Measurements from ENCODE around the gene TAGLN. TPM values are rescaled to one million over a fixed set of nuclear protein-coding genes. Genes with fewer than 3 reads are reported as not detected.

Gene TAGLN
- polyA plus RNA-seq, 1 donor: 806 TPM

DNA sequence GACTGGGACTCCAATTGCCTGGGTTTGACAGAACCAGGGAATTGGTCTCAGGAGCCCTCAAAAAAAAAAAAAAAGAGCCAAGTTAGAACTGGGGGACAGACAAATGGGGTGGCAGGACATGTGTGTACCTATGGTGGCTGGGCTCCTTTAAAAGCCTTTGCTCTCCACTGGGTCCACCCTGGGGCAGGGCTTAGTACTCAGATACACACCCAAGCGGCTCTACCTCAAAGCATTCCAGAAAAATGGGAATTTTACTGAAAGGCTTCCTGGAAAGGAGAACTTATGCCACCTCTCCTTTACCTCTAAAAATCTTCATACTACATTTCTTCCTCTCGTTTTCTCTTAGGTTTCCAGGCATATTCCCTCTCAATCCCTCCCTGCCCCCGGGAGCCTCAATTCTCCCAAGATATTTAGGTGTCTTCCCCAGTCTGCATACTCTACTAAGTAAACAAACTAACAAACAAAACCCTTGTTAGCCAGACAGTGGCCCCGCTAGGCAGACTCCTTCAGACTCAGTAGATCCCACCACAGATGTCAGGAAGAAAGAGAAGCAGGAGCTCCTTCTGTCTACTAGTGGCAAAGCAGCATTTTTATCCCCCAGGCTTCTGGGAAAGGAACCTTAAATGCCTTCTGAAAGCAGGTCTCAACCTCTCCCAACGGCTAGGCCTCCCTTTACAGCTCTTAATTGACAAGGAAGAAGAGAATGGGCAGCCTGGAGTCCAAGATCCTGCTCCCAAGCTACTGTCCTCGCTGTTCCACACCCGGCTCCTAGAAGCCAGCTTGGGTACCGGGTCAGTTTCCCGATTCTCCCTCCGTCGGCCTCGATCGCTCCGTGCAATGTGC, 32.0 kb downstream of the TAGLN start:
- Histone ChIP-seq H3K27me3 (ENCODE audit: control insufficient read depth, insufficient read depth, low read length) (no peaks in the 10 kb centered on the region), H3K4me1 (ENCODE audit: control insufficient read depth, insufficient read depth, low read length) (peaks cover 8% of the 10 kb centered on the region), H3K4me3 (ENCODE audit: low read length) (peak overlapping the region; percentile 95), H3K27ac (ENCODE audit: low read length) (peak overlapping the region; percentile 59), H3K36me3 (ENCODE audit: control insufficient read depth, insufficient read depth, low read length) (peaks cover 33% of the 10 kb centered on the region), H3K9me3 (ENCODE audit: control insufficient read depth, low read depth, low read length) (no peaks in the 10 kb centered on the region)
- DNase-seq: peak in 1 of 2 donors; percentile 22
- WGBS (ENCODE audit: insufficient coverage, low lambda C conversion rate): 20% methylated on average over 2 of the region's 14 CpGs

GRCh38 chr11:117231842-117232091, 32.6 kb downstream of the TAGLN start, which contains the start of gene PCSK7:
Gene PCSK7 (minus strand): TSS chr11:117232073. CDS start chr11:117229844, 2,229 bp downstream.
- Histone ChIP-seq H3K36me3 (ENCODE audit: control insufficient read depth, insufficient read depth, low read length) (peaks cover 31% of the 10 kb centered on the region), H3K4me1 (ENCODE audit: control insufficient read depth, insufficient read depth, low read length) (peaks cover 8% of the 10 kb centered on the region), H3K4me3 (ENCODE audit: low read length) (peak within 1 kb of the TSS; percentile 95), H3K9me3 (ENCODE audit: control insufficient read depth, low read depth, low read length) (no peaks in the 10 kb centered on the region), H3K27me3 (ENCODE audit: control insufficient read depth, insufficient read depth, low read length) (no peaks in the 10 kb centered on the region), H3K27ac (ENCODE audit: low read length) (peak within 1 kb of the TSS; percentile 90)
- no peak for DNase-seq
- WGBS (ENCODE audit: insufficient coverage, low lambda C conversion rate): no CpG with 5 or more reads among the region's 13 CpGs

- no CpG with 5 or more reads among the region's 94 CpGs for WGBS (ENCODE audit: insufficient coverage, low lambda C conversion rate)
- peaks cover 8% of the 10 kb centered on the region for H3K4me1 ChIP-seq (ENCODE audit: control insufficient read depth, insufficient read depth, low read length)
- no peaks in the 10 kb centered on the region for H3K27me3 ChIP-seq (ENCODE audit: control insufficient read depth, insufficient read depth, low read length)
- H3K4me3 ChIP-seq (ENCODE audit: low read length): peak within 1 kb of the TSS; percentile 95
- H3K36me3 ChIP-seq (ENCODE audit: control insufficient read depth, insufficient read depth, low read length): peaks cover 26% of the 10 kb centered on the region
- peak; percentile 75 to 88 for DNase-seq
- peak within 1 kb of the TSS; percentile 90 for H3K27ac ChIP-seq (ENCODE audit: low read length)
- H3K9me3 ChIP-seq (ENCODE audit: control insufficient read depth, low read depth, low read length): no peaks in the 10 kb centered on the region
Observed at GRCh38 chr11:117232092-117232878, 33.1 kb downstream of the TAGLN start, which contains the start of gene RNF214. Gene RNF214 (plus strand): TSS chr11:117232671. CDS start chr11:117234273, 1,602 bp downstream.

GRCh38 chr11:117232911-117233409, 33.8 kb downstream of the TAGLN start:
- peak in 1 of 2 donors; percentile 27 for DNase-seq
- Histone ChIP-seq H3K9me3 (ENCODE audit: control insufficient read depth, low read depth, low read length) (no peaks in the 10 kb centered on the region), H3K27me3 (ENCODE audit: control insufficient read depth, insufficient read depth, low read length) (no peaks in the 10 kb centered on the region), H3K36me3 (ENCODE audit: control insufficient read depth, insufficient read depth, low read length) (peaks cover 21% of the 10 kb centered on the region), H3K27ac (ENCODE audit: low read length) (peak overlapping the region; percentile 26), H3K4me1 (ENCODE audit: control insufficient read depth, insufficient read depth, low read length) (peaks cover 8% of the 10 kb centered on the region), H3K4me3 (ENCODE audit: low read length) (peak overlapping the region; percentile 87)
- WGBS (ENCODE audit: insufficient coverage, low lambda C conversion rate): no CpG with 5 or more reads among the region's 27 CpGs

DNA sequence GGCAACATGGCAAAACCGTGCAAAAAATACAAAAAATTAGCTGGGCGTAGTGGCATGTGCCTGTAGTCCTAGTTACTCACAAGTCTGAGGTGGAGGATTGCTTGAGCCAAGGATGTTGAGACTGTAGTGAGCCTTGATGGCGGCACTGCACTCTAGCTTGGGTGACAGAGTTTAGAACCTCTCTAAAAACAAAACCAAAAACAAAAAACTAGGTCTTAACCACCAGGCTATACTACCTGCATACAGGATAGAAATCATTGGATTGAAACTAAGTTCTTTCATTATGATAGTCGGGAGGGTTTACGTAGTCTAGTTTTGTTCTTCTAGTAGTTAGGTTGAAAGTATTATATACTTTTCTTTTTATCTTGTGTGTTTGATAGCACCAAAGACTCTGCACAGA, 39.1 kb downstream of the TAGLN start:
- WGBS (ENCODE audit: insufficient coverage, low lambda C conversion rate): no CpG with 5 or more reads among the region's 5 CpGs
- Histone ChIP-seq H3K9me3 (ENCODE audit: control insufficient read depth, low read depth, low read length) (no peaks in the 10 kb centered on the region), H3K27me3 (ENCODE audit: control insufficient read depth, insufficient read depth, low read length) (no peaks in the 10 kb centered on the region), H3K4me3 (ENCODE audit: low read length) (no peak overlapping the region), H3K27ac (ENCODE audit: low read length) (no peak overlapping the region), H3K36me3 (ENCODE audit: control insufficient read depth, insufficient read depth, low read length) (peaks cover 23% of the 10 kb centered on the region), H3K4me1 (ENCODE audit: control insufficient read depth, insufficient read depth, low read length) (no peaks in the 10 kb centered on the region)
- no peak for DNase-seq

DNA sequence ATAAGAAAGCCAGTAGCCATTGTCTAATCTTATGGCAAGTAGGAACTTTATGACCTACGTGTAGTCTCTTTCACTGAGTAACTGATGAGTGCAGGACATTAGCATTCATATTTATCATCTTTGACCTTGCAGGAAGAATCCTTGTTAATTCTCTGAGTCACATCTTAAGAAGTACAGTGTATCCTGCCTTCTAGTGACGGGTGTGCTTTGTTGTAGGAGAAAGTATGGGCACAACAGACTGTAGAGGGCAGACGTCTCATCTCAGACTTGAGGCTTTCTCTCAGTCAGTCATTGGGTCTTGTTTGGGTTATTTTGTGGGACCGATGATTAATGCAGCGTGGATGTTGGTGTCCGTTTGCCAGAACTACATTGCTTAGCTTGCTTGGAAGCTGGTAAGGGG, 40.1 kb downstream of the TAGLN start:
- no peak overlapping the region for H3K27ac ChIP-seq (ENCODE audit: low read length)
- DNase-seq: no peak
- no peaks in the 10 kb centered on the region for H3K4me1 ChIP-seq (ENCODE audit: control insufficient read depth, insufficient read depth, low read length)
- H3K27me3 ChIP-seq (ENCODE audit: control insufficient read depth, insufficient read depth, low read length): no peaks in the 10 kb centered on the region
- peaks cover 32% of the 10 kb centered on the region for H3K36me3 ChIP-seq (ENCODE audit: control insufficient read depth, insufficient read depth, low read length)
- WGBS (ENCODE audit: insufficient coverage, low lambda C conversion rate): no CpG with 5 or more reads among the region's 6 CpGs
- no peak overlapping the region for H3K4me3 ChIP-seq (ENCODE audit: low read length)
- H3K9me3 ChIP-seq (ENCODE audit: control insufficient read depth, low read depth, low read length): no peaks in the 10 kb centered on the region

DNA sequence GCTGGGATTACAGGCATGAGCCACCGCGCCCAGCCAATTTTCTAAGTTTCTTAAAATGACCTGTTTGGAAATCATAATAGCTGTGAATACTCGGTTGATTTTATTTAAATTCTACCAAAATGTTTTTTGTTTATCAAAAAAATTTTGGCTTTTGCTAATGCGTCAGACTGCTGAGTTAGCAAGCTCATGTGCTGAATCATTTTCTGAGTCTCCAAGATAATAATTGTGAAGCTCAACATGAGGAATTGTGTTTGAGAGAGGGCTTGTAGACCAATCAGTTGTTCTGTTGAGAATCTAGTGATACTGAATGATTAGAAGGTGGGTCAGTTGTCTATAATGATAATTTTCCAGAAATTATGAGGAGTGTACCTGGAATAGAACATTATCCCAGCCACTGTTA, 49.2 kb downstream of the TAGLN start:
- Histone ChIP-seq H3K9me3 (ENCODE audit: control insufficient read depth, low read depth, low read length) (no peaks in the 10 kb centered on the region), H3K36me3 (ENCODE audit: control insufficient read depth, insufficient read depth, low read length) (peaks cover 55% of the 10 kb centered on the region), H3K27ac (ENCODE audit: low read length) (no peak overlapping the region), H3K27me3 (ENCODE audit: control insufficient read depth, insufficient read depth, low read length) (no peaks in the 10 kb centered on the region), H3K4me3 (ENCODE audit: low read length) (no peak overlapping the region), H3K4me1 (ENCODE audit: control insufficient read depth, insufficient read depth, low read length) (no peaks in the 10 kb centered on the region)
- 100% methylated on average over 2 of the region's 4 CpGs for WGBS (ENCODE audit: insufficient coverage, low lambda C conversion rate)
- DNase-seq: no peak

GRCh38 chr11:117249571-117249970, 50.4 kb downstream of the TAGLN start:
- Histone ChIP-seq H3K4me1 (ENCODE audit: control insufficient read depth, insufficient read depth, low read length) (no peaks in the 10 kb centered on the region), H3K4me3 (ENCODE audit: low read length) (no peak overlapping the region), H3K27ac (ENCODE audit: low read length) (no peak overlapping the region), H3K27me3 (ENCODE audit: control insufficient read depth, insufficient read depth, low read length) (no peaks in the 10 kb centered on the region), H3K9me3 (ENCODE audit: control insufficient read depth, low read depth, low read length) (no peaks in the 10 kb centered on the region), H3K36me3 (ENCODE audit: control insufficient read depth, insufficient read depth, low read length) (peaks cover 53% of the 10 kb centered on the region)
- no peak for DNase-seq
- no CpG with 5 or more reads among the region's 4 CpGs for WGBS (ENCODE audit: insufficient coverage, low lambda C conversion rate)

DNA sequence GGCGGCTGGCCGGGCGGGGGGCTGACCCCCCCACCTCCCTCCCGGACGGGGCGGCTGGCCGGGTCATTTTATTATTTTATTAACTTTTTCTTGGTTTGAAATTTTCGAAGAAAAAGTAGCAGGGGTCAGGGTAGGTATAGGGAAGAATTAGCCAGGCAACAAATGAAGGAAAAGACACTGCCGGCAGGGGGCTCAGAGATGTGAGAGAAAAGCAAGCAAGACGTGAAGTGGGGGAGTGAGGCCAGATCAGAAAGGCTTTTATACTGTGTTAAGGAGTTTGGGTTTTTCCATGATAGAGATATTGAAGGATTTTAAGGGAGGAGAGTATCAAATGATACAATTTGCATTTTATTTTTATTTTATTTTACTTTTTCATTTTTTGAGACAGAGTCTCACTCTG, 52.3 kb downstream of the TAGLN start:
- WGBS (ENCODE audit: insufficient coverage, low lambda C conversion rate): 79% methylated on average over 3 of the region's 10 CpGs
- Histone ChIP-seq H3K9me3 (ENCODE audit: control insufficient read depth, low read depth, low read length) (no peaks in the 10 kb centered on the region), H3K4me1 (ENCODE audit: control insufficient read depth, insufficient read depth, low read length) (no peaks in the 10 kb centered on the region), H3K36me3 (ENCODE audit: control insufficient read depth, insufficient read depth, low read length) (peaks cover 45% of the 10 kb centered on the region), H3K27me3 (ENCODE audit: control insufficient read depth, insufficient read depth, low read length) (no peaks in the 10 kb centered on the region), H3K27ac (ENCODE audit: low read length) (no peak overlapping the region), H3K4me3 (ENCODE audit: low read length) (no peak overlapping the region)
- DNase-seq: no peak

GRCh38 chr11:117255966-117256365, 56.8 kb downstream of the TAGLN start:
- Histone ChIP-seq H3K27ac (ENCODE audit: low read length) (no peak overlapping the region), H3K4me1 (ENCODE audit: control insufficient read depth, insufficient read depth, low read length) (no peaks in the 10 kb centered on the region), H3K9me3 (ENCODE audit: control insufficient read depth, low read depth, low read length) (no peaks in the 10 kb centered on the region), H3K4me3 (ENCODE audit: low read length) (no peak overlapping the region), H3K27me3 (ENCODE audit: control insufficient read depth, insufficient read depth, low read length) (no peaks in the 10 kb centered on the region), H3K36me3 (ENCODE audit: control insufficient read depth, insufficient read depth, low read length) (peaks cover 30% of the 10 kb centered on the region)
- 100% methylated on average over 1 of the region's 3 CpGs for WGBS (ENCODE audit: insufficient coverage, low lambda C conversion rate)
- no peak for DNase-seq

All from large intestine (tissue), 3 donors.